ENCODE results near the gene CRCP. TPM values are rescaled to one million over a fixed set of nuclear protein-coding genes. Genes with fewer than 3 reads are reported as not detected.
"Not testable (repeated sequence)": the region's sequence is repeated elsewhere in the genome, so short reads cannot be mapped to it uniquely, and the experiment has no call there.

Gene CRCP
- total RNA-seq, 1 donor from 2014 or later, result 35.5 TPM

DNA sequence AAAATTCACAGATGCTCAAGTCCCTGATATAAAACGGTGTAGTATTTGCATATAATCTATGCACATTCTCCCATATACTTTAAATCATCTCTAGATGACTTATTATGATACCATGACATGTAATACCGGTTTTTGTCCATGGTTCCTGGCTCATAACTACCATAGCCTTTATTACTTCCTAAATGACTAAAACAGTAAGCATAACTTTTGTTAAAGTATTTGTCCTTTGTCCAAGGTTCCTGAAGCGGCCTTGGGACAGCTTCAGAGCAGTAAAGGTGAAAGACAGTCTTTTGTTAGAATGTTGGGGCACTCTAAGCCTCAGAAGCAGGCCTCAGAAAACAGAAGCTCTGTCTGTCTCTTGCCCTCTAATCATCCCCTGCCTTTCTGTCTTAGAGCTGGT is 4.0 kb downstream of the CRCP start:
- ATAC-seq, result no peak
- H3K27me3 ChIP-seq (ENCODE audit: low read depth), result no peaks in the 10 kb centered on the region
- no peaks in the 10 kb centered on the region for H3K9me3 ChIP-seq
- peaks cover 70% of the 10 kb centered on the region for H3K4me1 ChIP-seq
- H3K27ac ChIP-seq, result no peak overlapping the region
- peaks cover 15% of the 10 kb centered on the region for H3K36me3 ChIP-seq
- TF ChIP-seq, protein P1, sequence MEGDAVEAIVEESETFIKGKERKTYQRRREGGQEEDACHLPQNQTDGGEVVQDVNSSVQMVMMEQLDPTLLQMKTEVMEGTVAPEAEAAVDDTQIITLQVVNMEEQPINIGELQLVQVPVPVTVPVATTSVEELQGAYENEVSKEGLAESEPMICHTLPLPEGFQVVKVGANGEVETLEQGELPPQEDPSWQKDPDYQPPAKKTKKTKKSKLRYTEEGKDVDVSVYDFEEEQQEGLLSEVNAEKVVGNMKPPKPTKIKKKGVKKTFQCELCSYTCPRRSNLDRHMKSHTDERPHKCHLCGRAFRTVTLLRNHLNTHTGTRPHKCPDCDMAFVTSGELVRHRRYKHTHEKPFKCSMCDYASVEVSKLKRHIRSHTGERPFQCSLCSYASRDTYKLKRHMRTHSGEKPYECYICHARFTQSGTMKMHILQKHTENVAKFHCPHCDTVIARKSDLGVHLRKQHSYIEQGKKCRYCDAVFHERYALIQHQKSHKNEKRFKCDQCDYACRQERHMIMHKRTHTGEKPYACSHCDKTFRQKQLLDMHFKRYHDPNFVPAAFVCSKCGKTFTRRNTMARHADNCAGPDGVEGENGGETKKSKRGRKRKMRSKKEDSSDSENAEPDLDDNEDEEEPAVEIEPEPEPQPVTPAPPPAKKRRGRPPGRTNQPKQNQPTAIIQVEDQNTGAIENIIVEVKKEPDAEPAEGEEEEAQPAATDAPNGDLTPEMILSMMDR (IDR thresholded peaks at IDR 0.05), result no peak
- DNase-seq, result no peak
- no peak overlapping the region for H3K4me3 ChIP-seq
- intact Hi-C loops (cut with DNase I), result no loop called here

DNA sequence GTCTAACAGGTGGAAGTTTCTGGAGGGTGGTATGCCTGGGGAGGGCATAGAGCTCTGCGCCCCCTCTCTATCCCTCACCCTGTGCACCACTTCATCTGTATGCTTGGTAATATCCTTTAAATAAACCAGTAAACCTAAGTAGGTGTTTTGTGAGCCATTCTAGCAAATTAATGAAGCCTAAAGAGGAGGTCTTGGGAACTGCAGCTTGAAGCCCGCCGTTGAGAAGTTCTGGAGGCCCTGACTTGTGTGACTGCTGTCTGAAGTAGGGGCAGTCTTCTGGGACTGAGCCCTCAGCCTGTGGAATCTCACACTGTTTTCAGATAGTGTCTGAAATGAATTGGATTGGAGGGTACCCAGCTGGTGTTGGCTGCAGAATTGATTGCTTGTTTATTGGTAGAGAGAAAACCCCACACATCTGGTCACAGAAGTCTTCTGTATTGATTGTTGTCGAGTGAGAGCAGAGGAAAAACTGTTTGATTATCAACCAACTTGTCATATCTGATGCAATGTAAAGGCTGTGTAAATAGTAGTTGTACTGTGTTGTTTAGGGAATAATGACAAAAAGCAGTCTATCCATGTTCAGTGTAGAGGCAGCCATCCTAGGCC is 4.7 kb downstream of the CRCP start:
- Histone ChIP-seq H3K9me3 (no peaks in the 10 kb centered on the region), H3K36me3 (peaks cover 15% of the 10 kb centered on the region), H3K27me3 (ENCODE audit: low read depth) (no peaks in the 10 kb centered on the region), H3K4me3 (no peak overlapping the region), H3K27ac (no peak overlapping the region), H3K4me1 (peaks cover 67% of the 10 kb centered on the region)
- TF ChIP-seq, protein P1 (IDR thresholded peaks at IDR 0.05), result no peak
- no peak for DNase-seq
- ATAC-seq, result no peak
- intact Hi-C loops (cut with DNase I), result no loop called here

DNA sequence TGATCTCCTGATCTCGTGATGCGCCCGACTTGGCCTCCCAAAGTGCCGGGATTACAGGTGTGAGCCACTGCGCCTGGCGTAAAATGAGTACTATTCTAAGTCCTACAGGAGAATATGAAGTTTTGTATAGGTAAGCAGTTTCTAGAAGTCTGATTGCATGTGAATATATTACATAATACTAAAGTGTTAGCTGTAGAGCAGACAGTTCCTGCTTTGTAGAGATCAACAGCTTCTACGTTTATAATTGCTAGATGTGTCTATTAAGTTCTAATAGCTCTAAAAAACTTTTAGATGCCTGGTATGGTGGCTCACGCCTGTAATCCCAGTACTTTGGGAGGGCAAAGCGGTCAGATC is 8.5 kb downstream of the CRCP start:
- Histone ChIP-seq H3K36me3 (peaks cover 15% of the 10 kb centered on the region), H3K4me1 (peaks cover 58% of the 10 kb centered on the region), H3K27me3 (ENCODE audit: low read depth) (no peaks in the 10 kb centered on the region), H3K27ac (peak overlapping the region; percentile 8), H3K9me3 (no peaks in the 10 kb centered on the region), H3K4me3 (no peak overlapping the region)
- TF ChIP-seq, protein P1 (IDR thresholded peaks at IDR 0.05), result no peak
- ATAC-seq, result peak; percentile 67 to 72
- DNase-seq, result no peak
- intact Hi-C loops (cut with DNase I), result no loop called here

DNA sequence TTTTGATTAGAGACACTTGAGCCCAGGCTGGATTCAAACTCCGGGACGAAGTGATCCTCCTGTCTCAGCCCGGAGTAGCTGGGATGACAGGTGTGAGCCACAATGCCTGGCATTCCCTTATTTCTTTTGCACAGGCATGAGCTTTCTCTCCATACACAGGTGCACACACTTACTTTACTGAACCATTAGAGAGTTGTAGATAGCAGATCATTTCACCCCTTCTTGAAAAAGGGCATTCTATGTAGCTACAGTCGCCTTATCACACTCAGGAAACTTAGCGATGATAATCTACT is 9.9 kb downstream of the CRCP start:
- H3K4me1 ChIP-seq, result peaks cover 46% of the 10 kb centered on the region
- intact Hi-C loops (cut with DNase I); ATAC-seq; H3K9me3 ChIP-seq; H3K4me3 ChIP-seq; DNase-seq; H3K27ac ChIP-seq; H3K27me3 ChIP-seq (ENCODE audit: low read depth); H3K36me3 ChIP-seq: not testable (repeated sequence)

DNA sequence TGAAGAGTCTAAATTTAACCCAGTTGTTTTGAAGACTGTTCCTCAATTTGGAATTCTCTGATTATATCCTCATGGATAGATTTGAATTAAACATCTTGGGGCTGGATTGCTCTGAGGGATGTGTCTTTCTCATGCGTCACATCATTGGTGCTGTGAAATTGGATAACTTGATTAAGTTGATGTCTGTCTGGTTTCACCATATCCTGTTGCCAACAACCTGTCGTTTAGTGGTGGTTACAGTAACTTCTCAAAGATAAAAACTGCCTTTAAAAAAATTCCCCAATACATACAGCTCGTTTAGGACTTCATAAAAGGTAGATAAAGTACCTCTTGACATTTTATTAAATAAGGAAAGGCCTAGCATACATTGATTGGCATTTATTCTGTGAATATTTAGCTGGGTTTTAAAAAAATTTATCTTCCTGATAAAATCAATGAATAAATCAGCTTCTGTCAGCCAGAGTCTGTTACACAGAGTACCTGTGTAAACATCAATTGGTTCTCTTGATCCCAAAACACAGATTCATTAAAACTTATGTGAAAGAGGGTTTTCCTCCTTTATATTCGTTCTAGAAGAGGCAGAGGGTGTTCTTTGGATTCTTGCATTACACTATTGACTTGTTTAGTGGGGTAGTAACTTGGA is 10.5 kb downstream of the CRCP start:
- peaks cover 42% of the 10 kb centered on the region for H3K4me1 ChIP-seq
- no peak for DNase-seq
- no peak for ATAC-seq
- TF ChIP-seq, protein P1 (IDR thresholded peaks at IDR 0.05), result no peak
- no peak overlapping the region for H3K4me3 ChIP-seq
- intact Hi-C loops (cut with DNase I), result no loop called here
- H3K27me3 ChIP-seq (ENCODE audit: low read depth), result no peaks in the 10 kb centered on the region
- no peaks in the 10 kb centered on the region for H3K9me3 ChIP-seq
- no peak overlapping the region for H3K27ac ChIP-seq
- peaks cover 6% of the 10 kb centered on the region for H3K36me3 ChIP-seq

DNA sequence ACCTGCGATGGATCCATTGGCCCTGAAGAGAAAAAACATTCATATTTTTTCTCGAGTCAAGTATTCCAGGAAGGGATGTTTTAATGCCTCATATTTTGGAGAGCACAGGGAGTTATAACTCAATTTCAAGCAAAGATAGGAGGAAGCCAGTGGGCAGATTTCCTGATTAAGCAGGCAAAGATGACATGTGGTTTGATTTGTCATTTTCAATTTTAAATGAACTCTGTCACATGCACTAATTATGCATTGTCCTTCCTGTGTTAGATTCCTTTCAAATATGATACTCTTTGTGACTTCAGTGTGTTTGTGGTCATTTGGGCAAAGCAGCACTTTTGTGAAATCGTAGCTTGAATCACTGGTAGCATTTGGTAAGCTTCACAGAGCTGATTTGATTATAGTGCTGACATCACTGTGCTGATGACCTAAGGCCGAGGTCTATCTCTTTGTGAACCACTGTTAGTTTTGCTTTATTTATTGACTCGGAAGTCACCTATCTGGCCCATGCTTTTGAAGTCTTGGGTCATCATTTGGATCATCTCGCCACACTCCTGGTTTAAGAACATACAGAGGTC is 11.2 kb downstream of the CRCP start:
- H3K27me3 ChIP-seq (ENCODE audit: low read depth); ATAC-seq; H3K4me3 ChIP-seq; DNase-seq; H3K27ac ChIP-seq; intact Hi-C loops (cut with DNase I); H3K9me3 ChIP-seq: not testable (repeated sequence)
- Histone ChIP-seq H3K4me1 (peaks cover 42% of the 10 kb centered on the region), H3K36me3 (peaks cover 12% of the 10 kb centered on the region)

DNA sequence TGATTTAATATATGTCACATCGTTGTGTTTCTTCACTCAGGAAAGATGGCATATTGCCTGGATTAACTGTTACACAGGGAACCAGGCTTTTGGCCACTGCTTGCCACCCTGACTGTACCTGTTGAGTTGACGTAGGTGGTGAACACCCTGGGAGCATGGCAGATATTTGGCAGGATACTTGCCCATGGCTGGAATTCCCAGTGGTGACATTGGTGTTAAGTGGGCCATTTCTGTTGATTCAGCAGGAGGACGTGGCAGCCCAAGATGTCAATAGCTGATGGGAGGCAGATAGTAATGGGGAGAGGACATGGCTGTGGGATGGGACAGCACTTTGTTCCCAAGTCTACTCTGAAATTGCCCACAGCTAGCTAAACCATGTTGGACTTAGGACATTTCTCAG is 12.5 kb downstream of the CRCP start:
- DNase-seq; H3K27ac ChIP-seq; ATAC-seq; H3K27me3 ChIP-seq (ENCODE audit: low read depth); H3K9me3 ChIP-seq; intact Hi-C loops (cut with DNase I); H3K4me3 ChIP-seq: not testable (repeated sequence)
- peaks cover 39% of the 10 kb centered on the region for H3K4me1 ChIP-seq
- peaks cover 20% of the 10 kb centered on the region for H3K36me3 ChIP-seq

Data from lower lobe of right lung (tissue), 2 donors.